K562 (cell line): Measurements from ENCODE around the gene ROBO1.

ENCODE experiments used
- BRCA1 ChIP-seq, 2 experiments: fragments of 450-650 bp in 1 of 2; sonication (generic) in 1 of 2; formaldehyde crosslinking in 1 of 2; IDR thresholded peaks; 2 replicates each; pipeline versions ENCODE4 v1.5.0 to v1.6.1; 2017 to 2020; ENCODE audit warnings: mild to moderate bottlenecking in 1 of 2, missing genetic modification reagents in 1 of 2
- HINFP ChIP-seq: fragments of 450-650 bp; conservative IDR thresholded peaks from 2 replicates; pipeline ENCODE4 v1.6.1; 2016; ENCODE audit warnings: missing genetic modification characterization, low read depth, mild to moderate bottlenecking, control low read depth, missing compliant biosample characterization
- TBL1XR1 ChIP-seq, 2 experiments: IDR thresholded peaks; 2 replicates each; pipeline ENCODE4 v1.6.1; 2012; ENCODE audit warnings: improper control_type of control experiment in 2 of 2, low read length in 2 of 2, mild to moderate bottlenecking in 1 of 2
- YY1 ChIP-seq, 3 experiments: IDR thresholded peaks; 2 replicates each; pipeline ENCODE4 v1.6.1; 2011; ENCODE audit warnings: low read length in 2 of 3, mild to moderate bottlenecking in 2 of 3, moderate library complexity in 2 of 3, borderline replicate concordance in 1 of 3, control low read depth in 1 of 3, low read depth in 1 of 3; ENCODE audit not compliant: insufficient read depth in 3 of 3, insufficient replicate concordance in 2 of 3, control insufficient read depth in 1 of 3, insufficient read length in 1 of 3; ENCODE audit errors: extremely low read depth in 1 of 3
- ZNF717 ChIP-seq: fragments of 250-450 bp; sonication (Bioruptor Pico); IDR thresholded peaks from 2 replicates; pipeline ENCODE4 v1.5.0; 2021
- TF ChIP-seq, protein P1 (sequence below): fragments of 200-400 bp; formaldehyde crosslinking; IDR thresholded peaks from 2 replicates; pipeline ENCODE4 v1.6.1; 2017; ENCODE audit warnings: mild to moderate bottlenecking, low read depth, low read length, moderate library complexity

DNA sequence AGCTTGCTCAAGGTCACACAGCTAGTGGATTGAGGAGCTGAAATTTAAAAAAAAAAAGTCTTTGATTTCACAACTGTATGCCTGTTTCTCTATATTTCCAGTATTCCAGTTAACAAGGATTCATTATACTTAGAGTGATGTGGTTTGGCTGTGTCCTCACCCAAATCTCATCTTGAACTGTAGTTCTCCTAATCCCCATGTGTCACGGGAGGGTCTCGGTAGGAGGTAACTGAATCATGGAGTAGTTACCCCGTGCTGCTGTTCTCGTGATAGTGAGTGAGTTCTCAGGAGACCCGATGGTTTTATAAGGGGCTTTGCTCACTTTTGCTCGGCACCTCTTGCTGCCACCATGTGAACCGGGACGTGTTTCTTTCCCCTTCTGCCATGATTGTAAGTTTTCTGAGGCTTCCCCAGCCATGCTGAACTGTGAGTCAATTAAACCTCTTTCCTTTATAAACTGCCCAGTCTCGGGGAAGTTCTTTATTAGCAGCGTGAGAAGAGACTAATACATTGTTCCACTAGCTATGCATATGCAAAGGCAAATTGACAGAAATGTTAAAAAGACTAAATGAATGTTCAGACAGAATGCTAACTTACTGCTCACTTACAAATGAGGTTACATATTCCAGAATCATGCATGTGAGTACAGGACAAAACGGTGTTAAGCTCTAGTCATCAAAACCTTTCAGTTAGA lies 1101.9 kb downstream of the ROBO1 start:
- TF ChIP-seq HINFP: no peak
- TF ChIP-seq TBL1XR1 (IDR thresholded peaks at IDR 0.05; ENCODE audit: low read length in 2 of 2): no peak
- TF ChIP-seq YY1 (IDR thresholded peaks at IDR 0.05; ENCODE audit: borderline replicate concordance in 1 of 3, control insufficient read depth in 1 of 3, extremely low read depth in 1 of 3, insufficient read depth in 3 of 3, insufficient read length in 1 of 3, insufficient replicate concordance in 2 of 3, low read depth in 1 of 3, low read length in 2 of 3): no peak
- TF ChIP-seq, protein P1, sequence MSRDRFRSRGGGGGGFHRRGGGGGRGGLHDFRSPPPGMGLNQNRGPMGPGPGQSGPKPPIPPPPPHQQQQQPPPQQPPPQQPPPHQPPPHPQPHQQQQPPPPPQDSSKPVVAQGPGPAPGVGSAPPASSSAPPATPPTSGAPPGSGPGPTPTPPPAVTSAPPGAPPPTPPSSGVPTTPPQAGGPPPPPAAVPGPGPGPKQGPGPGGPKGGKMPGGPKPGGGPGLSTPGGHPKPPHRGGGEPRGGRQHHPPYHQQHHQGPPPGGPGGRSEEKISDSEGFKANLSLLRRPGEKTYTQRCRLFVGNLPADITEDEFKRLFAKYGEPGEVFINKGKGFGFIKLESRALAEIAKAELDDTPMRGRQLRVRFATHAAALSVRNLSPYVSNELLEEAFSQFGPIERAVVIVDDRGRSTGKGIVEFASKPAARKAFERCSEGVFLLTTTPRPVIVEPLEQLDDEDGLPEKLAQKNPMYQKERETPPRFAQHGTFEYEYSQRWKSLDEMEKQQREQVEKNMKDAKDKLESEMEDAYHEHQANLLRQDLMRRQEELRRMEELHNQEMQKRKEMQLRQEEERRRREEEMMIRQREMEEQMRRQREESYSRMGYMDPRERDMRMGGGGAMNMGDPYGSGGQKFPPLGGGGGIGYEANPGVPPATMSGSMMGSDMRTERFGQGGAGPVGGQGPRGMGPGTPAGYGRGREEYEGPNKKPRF: no peak
- no peak for TF ChIP-seq BRCA1 (IDR thresholded peaks at IDR 0.05)
- no peak for TF ChIP-seq BRCA1 (CRISPR knock-in tag; IDR thresholded peaks at IDR 0.05)
- no peak for TF ChIP-seq ZNF717
